ENCODE results near the gene ZNF14.
"Not testable (repeated sequence)": the region's sequence is repeated elsewhere in the genome, so short reads cannot be mapped to it uniquely, and the experiment has no call there.

GRCh38 chr19:19700493-19700892 lies 32.4 kb downstream of the ZNF14 start:
- TF ChIP-seq CTCF, EZH2phosphoT487, EZH2 (IDR thresholded peaks at IDR 0.05): not testable (repeated sequence)
